CD4-positive, alpha-beta T cell treated with Interleukin-12 subunit alpha and Interleukin-12 subunit beta, for 1 hour (primary cell): ENCODE data around the gene BUD13.
"Not testable (repeated sequence)": the region's sequence is repeated elsewhere in the genome, so short reads cannot be mapped to it uniquely, and the experiment has no call there.

Experiments
- DNase-seq: peaks from one replicate; pipeline ENCODE4 v3.0.0-alpha.2; 2020

Gene BUD13

DNA sequence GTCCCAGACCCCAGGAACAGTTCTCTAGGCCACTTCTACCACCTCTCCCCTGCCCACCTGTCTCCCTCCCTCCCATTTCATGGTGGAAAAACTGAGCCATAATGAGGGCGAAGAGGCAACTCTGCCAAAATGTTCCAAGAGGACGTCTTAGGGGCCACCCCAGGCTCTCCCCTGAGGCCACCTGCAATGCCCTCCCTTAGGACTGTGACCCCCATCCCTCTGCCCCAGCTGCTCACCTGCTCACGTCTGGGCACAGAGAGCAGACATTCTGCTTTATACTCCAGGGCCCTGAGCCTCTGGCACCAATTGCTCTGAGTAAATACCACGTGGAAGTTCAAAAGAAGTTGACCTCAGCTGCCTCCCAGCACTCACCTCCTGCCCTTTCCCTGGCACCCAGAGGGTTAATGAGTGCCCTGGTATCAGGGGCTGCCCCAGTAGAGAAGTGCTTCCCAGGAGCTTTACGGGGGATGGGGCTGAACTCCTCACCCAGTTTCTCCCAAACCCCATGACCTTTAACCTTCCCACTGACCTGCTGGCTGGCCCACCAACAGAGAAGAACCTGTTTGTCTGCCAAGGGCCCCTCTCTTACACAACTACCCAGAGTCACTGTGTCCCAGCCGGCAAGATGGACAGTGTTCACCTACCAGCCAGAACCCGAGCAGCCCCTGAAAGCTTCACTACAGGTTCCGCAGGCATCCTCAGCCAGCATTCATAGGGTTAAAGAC, 19.5 kb upstream of the BUD13 start:
- no peak for DNase-seq

DNA sequence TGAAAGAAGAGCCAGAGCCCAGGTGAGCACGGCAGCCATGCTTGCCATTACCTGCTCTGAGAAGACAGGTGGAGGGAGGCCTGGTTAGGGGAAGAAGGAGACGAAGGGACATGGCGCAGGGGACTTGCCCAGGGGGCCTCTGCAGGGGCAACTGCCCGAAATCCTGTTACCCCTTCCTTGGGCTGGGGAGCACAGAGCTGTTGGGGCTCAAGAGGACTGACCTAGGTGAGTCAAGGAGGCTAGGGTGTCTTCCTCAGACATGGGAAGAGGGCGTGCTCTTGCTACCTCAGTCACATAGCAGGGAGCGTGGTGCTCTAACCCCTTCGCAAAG, 19.0 kb upstream of the BUD13 start, which contains the start of gene APOA5:
Gene APOA5, minus strand, starts transcription at position 67 of the 331 bp plus-strand sequence. Its CDS starts 19 bp downstream, at position 48.
- DNase-seq: no peak

DNA sequence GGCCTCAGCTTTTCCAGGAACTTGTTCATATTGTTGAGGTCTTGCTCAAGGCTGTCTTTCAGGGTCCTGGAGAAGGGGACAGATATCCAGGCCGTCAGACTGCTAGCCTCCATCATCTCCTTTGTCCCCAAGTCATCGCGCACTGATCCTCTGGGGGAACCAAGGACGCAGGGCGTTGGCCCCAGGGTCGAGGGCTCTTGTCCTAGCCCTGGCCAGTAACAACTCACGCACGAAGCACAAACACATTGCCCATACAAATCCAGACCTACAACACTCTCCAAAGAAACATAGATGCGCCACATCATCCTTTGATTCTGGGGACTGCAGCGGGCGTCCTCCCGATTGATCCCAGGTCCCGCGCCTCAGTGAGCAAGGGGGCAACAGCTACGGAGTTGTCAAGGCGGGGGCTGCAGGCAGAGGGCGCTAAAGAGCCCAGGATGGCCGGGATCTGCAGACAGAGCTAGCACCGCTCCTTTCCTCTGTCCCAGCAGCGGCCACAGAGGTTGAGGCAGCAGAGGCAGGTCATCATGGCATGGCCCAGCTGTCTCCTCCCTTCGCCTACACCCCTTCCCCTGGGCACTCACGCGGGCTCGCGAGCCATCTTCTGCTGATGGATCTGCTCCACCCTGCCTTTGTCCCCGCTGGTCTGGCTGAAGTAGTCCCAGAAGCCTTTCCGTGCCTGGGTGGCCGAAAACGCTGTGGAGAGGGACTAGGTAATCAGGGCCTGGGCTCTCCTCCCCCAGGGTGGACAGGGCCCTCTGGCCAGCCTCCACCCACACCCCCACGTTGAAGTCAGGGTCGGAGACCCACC, 18.4 kb upstream of the BUD13 start:
- peak; percentile 78 for DNase-seq

DNA sequence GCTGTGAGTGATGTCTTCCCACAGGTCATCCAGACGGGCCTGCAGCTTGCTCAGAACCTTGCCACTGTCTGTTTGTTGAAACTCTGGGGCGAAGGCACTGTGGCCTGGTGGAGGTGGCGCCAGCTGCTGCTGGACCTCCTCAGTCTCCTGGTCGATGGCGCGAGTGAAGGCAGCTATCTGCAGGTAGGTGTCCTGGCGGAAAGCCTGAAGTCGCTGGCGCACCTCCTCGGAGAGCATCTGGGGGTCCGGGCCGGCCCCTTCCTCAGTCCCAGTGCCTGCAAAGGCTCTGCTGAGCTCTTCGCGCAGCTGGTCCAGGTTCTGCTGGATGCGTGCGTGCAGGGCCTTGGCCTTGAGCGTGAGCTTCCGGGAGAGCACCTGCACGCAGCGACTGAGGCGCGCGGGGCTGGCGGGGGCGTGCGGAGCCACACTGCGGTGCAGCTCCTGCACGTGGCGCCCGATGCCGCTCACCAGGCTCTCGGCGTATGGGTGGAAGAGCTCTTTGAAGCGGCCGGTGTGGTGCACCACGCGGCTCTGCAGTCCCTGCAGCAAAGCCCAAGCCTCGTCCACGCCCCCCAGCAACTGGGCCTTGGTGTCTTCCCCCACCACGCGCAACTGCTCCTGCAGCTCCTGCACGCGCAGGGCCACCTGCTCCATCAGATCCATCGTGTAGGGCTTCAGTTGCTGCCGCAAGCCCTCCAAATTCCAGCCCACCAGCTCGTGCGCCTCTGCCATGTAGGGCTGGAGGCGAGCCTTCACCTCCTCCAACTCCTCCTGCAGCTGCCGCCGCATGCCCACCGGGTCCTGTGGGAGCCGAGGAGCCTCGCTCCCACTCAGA, 17.6 kb upstream of the BUD13 start:
- no peak for DNase-seq

DNA sequence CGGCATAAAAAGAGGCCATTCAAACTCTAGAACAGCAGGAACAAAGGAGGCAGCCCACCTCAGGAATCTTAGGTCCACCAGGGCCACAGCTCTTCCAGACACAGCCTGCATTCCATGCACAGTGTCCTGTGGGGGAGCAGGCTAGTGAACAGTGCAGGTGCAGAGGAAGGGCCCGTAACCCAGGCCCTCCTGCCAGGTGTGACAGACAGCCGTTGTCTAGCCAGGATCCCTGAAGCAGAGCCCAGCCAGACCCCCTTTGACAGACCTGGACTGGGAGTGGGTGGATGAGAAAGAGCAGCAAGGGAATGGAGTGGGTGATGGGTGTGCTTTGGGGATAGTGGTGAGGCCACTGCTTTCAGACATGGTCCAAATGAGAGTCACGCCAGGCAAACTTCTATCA, 16.2 kb upstream of the BUD13 start:
- no peak for DNase-seq

DNA sequence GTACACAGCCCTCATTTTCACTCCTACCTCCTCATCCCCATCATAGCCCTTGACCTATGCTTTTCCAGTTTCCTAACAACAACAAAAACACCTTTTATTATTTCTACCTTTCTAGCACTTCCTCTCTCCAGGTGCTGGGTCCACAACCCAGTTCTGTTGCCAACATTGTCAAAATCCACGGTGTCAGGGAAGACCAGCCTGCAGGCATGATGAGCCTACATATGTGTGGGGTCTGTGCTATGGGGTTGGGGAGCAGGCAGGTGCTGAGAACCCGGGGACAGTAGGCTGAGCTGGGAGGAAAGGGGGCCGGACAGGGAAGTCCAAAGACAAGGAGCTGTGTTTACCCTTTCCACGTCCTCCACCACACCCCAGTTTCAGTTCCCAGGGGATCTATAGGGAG, 15.7 kb upstream of the BUD13 start:
- no peak for DNase-seq

DNA sequence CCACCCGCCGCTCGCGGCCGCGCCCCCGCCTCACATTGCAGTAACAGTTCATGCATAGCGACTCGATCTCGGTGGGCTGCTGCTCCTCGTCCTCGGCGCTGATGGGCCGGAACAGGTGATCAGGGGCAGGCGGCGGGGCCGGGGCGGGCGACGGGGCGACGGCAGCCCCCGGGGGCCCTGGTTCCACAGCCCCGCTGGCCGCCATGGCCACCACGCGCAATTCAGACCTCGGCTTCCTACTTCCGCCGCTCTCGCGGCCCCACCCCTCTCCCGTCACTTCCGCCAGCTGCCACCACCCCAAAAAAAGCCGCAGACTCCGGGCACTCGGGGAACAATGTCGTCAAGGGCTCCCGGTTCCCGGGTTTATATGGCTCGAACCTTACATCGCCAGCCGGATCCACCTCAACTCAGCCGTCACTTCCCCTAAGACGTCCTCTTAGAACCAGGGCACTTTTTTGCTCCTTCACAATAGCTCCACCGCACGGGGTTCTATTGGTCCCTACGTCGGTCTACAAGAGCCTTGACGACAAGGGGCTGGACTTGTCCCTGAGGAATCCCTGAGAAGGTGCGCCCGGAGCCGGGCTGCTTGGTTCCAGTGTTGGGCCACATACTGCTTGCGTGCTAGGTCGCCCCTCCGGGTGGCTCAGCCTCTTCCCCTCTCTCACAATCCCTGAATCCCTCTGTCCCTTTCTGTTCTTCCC, 15.1 kb upstream of the BUD13 start, which contains the start of gene ZPR1:
Gene ZPR1, minus strand, starts transcription at position 238 of the 701 bp plus-strand sequence. Its CDS starts 33 bp downstream, at position 205.
- DNase-seq: peak; percentile 88

DNA sequence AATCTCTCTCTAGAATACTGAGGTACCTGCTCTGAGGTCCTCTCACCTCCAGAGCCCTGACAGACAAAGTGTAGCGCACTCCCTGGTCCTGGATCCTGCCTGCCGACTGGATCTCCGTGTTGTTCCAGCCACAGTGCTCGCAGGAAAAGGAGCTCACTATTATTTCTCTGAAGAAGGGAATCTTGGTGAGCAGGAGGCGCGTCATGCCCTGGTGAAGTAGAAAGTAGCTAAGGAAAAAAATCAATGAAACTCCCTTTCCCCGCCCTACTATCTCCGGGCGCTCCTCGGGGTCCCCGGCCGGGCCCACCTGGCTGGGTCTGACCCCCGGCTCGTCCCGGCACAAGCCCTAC, 14.6 kb upstream of the BUD13 start:
- DNase-seq: no peak

DNA sequence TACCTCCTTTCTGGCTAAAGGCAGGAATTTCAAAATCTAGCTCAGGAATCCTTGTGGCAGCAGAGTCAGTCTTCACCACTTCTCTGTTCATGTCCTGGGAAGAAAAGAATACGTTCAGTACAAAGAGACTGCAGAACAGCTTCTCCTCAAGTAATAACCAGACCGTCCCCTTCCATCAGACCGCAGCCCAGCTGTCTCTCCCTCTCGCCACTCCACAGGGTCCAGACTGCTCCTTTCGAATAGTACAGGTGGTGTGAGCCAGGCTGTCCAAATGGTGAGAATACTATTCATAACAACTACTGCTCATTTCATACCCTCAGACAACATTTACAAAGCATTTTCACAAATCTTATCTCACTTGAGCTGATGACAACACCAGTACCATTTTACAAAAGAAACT, 14.2 kb upstream of the BUD13 start:
- no peak for DNase-seq

DNA sequence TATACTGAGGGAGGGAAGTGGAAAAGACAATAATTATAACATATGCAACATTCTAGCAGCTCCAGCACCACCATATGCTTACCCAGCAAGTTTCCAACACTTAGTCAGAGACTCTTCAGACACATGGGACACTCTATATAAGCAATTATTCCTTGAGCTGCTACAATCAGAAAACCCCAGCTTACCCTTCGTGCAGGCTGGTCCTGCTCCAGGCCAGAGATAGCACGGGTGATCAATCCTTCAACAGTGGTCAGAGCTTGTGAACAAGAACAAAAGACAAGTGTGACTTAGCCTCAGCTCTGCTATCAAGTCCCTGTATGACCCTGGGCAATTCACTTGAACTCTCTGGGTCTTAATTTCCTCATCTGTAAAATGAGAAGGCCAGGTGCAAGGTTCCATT, 13.5 kb upstream of the BUD13 start:
- DNase-seq: no peak

DNA sequence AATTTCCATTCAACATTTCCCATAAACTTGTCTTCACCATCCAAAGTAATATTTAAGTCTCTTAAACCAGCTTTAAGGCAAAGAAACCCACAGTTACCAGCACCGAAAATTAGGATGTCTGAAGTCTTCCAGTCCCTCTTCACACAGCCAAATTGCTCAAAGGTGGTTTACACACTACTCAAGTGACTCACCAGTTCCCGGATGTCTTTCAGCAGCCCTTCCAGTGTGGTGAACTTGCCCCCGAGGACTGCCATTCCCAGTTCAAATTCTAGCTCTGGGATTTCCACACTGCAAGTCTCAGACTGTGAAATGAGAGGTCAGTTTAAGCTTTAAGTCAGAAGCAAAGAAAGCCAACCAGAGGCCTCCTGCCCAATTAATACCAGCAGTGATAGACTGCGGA, 9.9 kb upstream of the BUD13 start:
- DNase-seq: no peak

DNA sequence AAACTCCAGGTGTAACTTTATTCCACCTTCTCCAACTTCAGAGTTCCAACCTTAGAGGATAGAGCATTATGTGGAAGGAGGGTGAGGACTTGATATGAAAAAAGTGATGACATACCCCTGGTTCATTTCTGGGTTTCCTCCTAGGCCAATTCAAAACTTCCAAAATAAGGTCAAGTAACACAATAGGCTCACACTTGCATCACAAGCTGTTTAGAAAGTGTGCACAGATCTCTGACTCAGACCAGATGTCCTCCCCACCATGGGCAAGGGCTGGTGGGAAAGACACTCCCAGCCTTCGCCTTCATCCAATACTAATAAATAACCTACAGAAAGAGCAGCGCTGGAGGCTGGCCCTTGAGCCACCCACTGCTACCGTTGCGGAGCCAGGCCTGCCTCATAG, 5.8 kb upstream of the BUD13 start:
- no peak for DNase-seq

DNA sequence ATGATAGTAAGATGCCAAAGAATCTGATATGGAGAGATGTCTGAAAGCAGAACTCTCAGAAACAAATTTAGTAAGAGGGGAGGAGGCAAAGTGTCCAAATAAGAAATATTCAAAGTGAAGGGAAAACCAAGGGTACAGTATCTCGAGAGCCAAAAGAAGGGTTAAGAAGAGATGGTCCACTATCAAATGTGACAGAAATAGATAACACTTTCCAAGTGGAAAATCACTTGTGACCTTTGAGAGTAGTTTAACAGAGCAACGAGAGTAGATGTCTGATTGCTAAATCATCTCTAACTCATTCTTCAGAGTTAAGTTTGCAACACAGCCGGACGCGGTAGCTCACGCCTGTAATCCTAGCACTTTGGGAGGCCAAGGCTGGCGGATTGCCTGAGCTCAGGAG, 4.3 kb upstream of the BUD13 start:
- DNase-seq: no peak

DNA sequence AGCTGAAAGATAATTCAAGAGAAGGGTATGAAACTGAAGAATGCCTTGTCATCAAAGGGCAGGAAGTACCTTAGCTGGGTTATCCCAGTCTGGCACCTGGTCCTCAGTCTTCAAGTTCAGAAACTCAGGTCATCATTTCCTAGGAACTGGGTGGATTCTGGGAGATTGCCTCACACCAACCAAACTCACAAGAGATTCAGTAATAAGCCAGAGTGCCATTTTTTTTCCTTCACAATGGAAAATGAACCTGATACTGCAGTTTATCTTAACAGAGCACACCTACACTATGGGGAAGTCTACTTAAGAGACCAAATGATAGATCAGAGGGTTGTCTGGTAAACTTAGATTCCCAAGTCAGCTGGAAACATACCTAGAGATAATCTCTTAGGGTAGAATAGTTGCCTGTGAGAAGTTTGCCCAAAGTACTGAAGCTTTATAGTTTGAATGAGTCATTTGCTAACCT, 3.8 kb upstream of the BUD13 start:
- no peak for DNase-seq

DNA sequence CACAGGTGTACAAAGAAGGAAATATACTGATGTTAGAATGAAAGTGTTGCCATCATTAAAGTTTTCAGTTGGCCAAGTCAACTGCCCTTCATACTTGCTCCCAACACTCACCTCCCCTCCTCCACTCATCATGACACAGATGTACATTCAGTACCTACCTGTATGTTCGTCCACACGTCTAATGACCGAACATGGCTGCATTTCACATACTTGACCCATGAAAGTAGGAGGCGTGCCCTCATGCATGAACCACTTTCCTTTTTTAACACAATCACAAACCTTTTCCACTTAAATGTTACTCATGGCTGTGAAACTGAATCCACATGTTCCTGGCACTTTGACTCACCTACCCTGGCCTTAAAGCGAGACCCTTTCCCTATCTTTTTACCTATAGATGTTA, 3.2 kb upstream of the BUD13 start:
- no peak for DNase-seq

DNA sequence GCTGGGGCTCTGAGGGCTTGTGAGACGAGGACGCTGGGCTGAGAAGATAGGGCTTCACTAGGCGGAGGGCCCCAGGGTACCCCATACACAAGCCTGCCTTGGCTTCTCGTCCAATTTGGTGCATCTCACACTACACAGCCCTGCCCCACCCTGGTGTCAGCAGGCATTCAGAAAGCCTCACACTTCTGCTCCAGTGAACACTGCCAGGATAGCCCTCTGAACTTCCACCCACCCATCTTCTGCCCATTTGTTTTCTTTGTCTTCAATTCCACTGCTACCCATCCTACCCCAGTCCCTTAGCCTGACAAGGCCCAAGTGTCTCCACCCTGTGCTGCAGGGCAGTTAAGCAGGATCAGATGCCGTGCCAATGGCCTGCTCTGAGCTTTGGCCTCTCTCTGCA, 1.9 kb upstream of the BUD13 start:
- no peak for DNase-seq

DNA sequence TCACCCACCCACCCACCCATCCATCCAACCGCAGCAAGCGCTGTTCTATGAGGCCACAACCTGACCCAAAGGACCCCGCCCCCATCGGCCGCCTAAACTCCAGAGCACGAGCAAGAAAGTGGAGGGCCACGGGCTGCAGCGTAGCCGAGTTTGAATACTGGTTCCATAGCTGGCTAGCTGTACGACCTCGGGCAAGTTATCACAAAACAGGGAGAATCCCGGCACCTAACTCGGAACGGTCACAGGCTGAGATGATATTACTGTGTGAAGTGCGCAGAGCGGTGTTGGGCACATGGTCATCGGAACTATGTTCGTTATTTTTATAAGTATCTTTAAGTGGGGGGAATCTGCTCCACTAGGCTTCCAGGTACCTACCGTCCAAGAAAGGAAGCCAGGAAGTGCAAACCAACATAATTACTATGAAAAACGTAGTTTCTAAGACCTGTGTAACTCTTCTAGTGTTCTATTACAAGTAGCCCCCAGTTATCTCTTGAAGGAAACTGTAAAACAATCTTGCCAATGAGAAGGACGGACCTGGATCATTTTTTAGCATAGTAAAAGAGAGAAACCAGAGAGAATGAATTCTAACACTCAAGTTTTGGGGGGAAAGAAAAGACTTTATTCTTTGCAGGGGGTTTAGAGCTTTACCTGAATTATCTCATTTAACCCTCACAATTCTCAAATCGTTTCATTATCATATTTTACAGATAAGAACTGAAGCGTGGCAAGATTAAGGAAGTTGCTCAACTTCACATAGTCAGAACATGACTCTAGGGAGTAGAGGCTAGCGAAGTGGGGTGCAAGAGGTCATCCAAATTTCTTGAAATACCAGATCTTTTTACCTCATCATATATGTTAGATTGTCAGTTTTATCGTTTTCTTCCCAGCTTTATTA, 663 bp upstream of the BUD13 start:
- DNase-seq: no peak

DNA sequence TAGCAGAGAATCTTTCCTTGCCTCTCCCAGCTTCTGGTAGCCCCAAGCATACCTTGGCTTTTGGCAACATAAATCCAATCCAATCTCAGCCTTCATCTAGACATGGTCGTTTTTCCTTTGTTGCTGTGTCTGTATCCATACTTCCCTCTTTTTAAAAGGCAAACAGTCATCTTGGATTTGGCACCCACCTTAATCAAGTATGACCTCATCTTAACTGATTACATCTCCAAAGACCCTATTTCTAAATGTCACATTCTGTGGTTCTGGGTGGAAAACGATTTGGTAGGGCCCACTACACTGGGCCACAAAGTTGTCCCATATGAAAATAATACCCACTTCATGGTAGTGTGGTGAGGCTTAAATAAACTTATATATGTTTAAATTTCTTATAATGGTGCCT, 852 bp downstream of the BUD13 start:
- DNase-seq: no peak

DNA sequence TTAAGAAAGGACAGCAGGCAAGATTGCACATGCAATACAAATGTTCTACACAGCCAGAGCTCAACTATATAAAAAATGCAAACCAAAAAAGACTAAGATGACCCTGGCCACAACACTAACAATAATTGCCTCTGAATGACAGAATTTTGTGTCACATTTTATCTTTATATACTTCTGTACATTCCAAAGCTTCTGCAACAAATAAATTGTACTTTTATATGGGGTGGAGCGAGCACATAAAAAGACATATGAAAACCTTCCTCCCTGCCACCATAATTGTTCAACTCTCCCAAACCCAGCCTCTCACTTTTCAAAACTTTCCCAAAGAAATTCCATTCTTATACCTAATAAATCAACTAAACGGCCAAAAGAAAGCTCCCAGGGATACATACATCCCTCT, 10.7 kb downstream of the BUD13 start:
- DNase-seq: no peak

DNA sequence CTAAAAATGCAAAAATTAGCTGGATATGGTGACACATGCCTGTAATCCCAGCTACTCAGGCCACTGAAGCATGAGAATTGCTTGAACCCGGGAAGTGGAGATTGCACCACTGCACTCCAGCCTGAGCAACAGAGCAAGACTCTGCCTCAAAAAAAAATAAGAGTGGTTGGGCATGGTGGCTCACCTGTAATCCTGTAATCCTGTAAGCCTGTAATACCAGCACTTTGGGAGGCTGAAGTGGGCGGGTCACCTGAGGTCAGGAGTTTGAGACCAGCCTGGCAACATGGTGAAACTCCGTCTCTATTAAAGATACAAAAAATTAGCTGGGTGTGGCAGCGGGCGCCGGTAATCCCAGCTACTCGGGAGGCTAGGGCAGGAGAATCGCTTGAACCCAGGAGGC, 16.7 kb downstream of the BUD13 start:
- DNase-seq: not testable (repeated sequence)

DNA sequence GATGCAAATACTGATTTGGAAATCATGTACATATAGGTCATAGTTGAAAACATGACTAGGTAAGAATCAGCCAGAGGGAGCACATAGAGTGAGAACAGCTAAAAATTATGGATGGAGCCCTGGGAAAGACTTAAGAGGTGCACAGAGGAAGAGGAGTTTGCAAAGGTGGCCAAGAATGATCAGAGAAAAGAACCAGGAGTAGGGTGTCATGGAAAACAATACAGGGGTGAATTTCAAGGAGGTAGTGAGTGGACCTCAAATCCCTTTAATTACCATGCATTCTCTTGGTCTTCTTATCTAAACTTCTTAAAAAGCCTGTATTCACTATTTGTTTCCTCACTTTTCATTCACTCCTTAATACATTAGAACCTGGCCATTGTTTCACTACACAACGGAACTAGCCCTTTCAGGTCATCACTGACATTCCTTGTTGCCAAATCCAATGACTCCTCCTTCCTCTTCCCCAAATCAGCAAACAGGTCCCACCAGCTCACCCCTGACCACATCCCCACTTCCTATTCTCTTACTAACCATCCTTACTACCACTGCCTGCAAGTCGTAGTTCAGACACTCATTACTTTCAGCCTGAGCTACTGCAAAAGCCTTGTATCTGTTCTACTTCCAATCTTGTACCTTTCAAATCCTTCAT, 22.6 kb downstream of the BUD13 start:
- no peak for DNase-seq
